Sigmoid colon (tissue), 7 donors: ENCODE results near the gene ZSCAN21. TPM values are rescaled to one million over a fixed set of nuclear protein-coding genes. Genes with fewer than 3 reads are reported as not detected.
A peak's percentile ranks its signal among the peaks of the same experiment; 100 is the strongest.

ENCODE experiments used
- DNase-seq: peaks from one replicate; pipeline ENCODE4 v3.0.0-alpha.2; 2019
- H3K27ac ChIP-seq, 4 donors: fragments of 200-600 bp; sonication (generic); one replicate each; pipeline ENCODE4 v1.5.1; 2016 to 2019; ENCODE audit warnings: mild to moderate bottlenecking in 1 of 4
- H3K27me3 ChIP-seq, 3 donors: fragments of 200-600 bp; sonication (generic); one replicate each; pipeline ENCODE4 v1.5.1; 2019; ENCODE audit warnings: mild to moderate bottlenecking in 1 of 3
- H3K36me3 ChIP-seq, 4 donors: fragments of 200-600 bp; sonication (generic); one replicate each; pipeline ENCODE4 v1.5.1; 2016 to 2019
- H3K4me1 ChIP-seq, 4 donors: fragments of 200-600 bp; sonication (generic); one replicate each; pipeline ENCODE4 v1.5.1; 2017 to 2019
- H3K4me3 ChIP-seq, 4 donors: fragments of 200-600 bp; sonication (generic); one replicate each; pipeline ENCODE4 v1.5.1; 2017 to 2019; ENCODE audit warnings: mild to moderate bottlenecking in 2 of 4, moderate library complexity in 1 of 4
- H3K9me3 ChIP-seq, 4 donors: fragments of 200-600 bp in 3 of 4; sonication (generic) in 3 of 4; one replicate each; pipeline versions ENCODE4 v1.5.1 to v1.6.1; 2013 to 2019
- EP300 ChIP-seq, 4 donors: sonication (generic); formaldehyde crosslinking; IDR thresholded peaks; one replicate each; pipeline ENCODE4 v1.6.1; 2017; ENCODE audit warnings: antibody characterized with exemption in 4 of 4
- POLR2A ChIP-seq, 2 donors: fragments of 450-650 bp; IDR thresholded peaks; one replicate each; pipeline ENCODE4 v1.6.1; 2016; ENCODE audit warnings: antibody characterized with exemption in 2 of 2, mild to moderate bottlenecking in 2 of 2, moderate library complexity in 2 of 2
- POLR2AphosphoS5 ChIP-seq, 4 donors: sonication (generic); formaldehyde crosslinking; IDR thresholded peaks; one replicate each; pipeline ENCODE4 v1.6.1; 2017; ENCODE audit warnings: antibody characterized with exemption in 4 of 4
- WGBS, 2 donors: extraction: QIAGEN DNeasy Blood & Tissue Kit; methylation state at CpG; one replicate each; pipeline ENCODE4 v1.1.7; 2013; 5-methylcytosine and 5-hydroxymethylcytosine counted together
- intact Hi-C: fragments of 100-400 bp; cut with DNase I; formaldehyde crosslinking; loops from one replicate; pipeline ENCODE4 v1.15.1; 2023
- polyA plus RNA-seq, 3 donors: library from polyadenylated mRNA; stranded (reverse); fragments of 200-250 nt; gene quantifications; one replicate each; pipeline ENCODE4 v1.2.3, GENCODE V29; 2013
- total RNA-seq, 4 donors: library from RNA; depleted of rRNA; stranded (reverse); fragments of >200 nt; gene quantifications; one replicate each; pipeline ENCODE4 v1.1.0, GENCODE V29; 2016
- TF ChIP-seq, protein P1 (sequence below), 4 experiments: fragments of 450-650 bp in 3 of 4; fragments of 200-600 bp in 1 of 4; IDR thresholded peaks; one replicate each; pipeline ENCODE4 v1.5.1; 2016 to 2019; ENCODE audit warnings: antibody characterized with exemption in 4 of 4, mild to moderate bottlenecking in 3 of 4, moderate library complexity in 2 of 4
- donor health status: healthy with polysubstance abuse.
- donor health status: Bipolar disorder and iron deficiency.
- donor health status: healthy.

Gene ZSCAN21
- total RNA-seq = 10 to 100 TPM; 14.7 to 21.8 (median 17.4) TPM
- polyA plus RNA-seq = 1 to 10 TPM; 4.2 to 4.3 (median 4.2) TPM

DNA sequence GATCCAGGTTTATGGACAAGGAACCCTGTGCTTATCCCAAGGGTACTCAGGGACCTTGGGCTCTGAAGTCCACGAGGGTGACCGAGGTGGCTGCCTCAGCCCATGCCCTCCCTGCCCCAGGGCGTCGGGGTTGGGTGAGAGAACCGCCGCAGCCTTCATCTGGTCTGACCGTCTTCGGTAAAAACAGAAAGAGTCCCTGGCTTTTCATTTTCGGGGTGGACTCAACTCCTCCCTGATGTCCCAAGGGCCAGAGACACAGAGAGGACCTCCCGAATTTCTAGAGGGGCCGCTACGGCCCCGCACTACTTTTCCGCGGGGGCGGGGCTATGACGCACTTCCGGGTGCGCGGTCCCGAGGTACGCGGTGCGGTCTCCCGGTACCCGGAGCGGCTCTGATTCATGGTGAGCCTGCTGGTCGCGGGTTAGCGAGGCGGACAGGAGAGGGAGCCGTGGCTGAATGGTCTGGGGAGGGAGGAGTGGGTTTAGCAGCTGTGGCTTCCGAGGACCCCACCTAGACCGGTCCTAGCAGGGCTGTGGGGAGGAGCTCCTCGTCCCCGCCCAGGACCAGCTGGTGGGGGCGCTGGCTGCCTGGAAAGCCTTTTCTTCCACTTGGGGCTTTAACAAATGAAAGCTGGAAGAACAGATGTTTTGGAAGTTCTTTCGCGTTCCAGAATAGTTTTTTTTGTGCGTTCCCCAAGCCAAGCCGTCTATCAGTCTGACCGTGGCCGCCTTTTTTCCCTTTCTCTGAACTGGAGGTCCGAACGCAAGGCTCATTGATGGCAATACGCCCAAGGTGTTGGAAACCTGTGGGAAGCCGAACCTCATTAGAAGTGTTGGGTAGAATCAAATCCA is at the start of gene ZSCAN21:
Gene ZSCAN21, plus strand, starts transcription at position 334 of the 851 bp plus-strand sequence. CDS start 7,233 bp downstream, outside the sequence.
- no peaks in the 10 kb centered on the region for H3K36me3 ChIP-seq
- no peaks in the 10 kb centered on the region for H3K27me3 ChIP-seq
- peaks cover 0 to 32% (median 20%) of the 10 kb centered on the region in 4 donors for H3K4me1 ChIP-seq
- DNase-seq = peak; percentile 93
- TF ChIP-seq, protein P1, sequence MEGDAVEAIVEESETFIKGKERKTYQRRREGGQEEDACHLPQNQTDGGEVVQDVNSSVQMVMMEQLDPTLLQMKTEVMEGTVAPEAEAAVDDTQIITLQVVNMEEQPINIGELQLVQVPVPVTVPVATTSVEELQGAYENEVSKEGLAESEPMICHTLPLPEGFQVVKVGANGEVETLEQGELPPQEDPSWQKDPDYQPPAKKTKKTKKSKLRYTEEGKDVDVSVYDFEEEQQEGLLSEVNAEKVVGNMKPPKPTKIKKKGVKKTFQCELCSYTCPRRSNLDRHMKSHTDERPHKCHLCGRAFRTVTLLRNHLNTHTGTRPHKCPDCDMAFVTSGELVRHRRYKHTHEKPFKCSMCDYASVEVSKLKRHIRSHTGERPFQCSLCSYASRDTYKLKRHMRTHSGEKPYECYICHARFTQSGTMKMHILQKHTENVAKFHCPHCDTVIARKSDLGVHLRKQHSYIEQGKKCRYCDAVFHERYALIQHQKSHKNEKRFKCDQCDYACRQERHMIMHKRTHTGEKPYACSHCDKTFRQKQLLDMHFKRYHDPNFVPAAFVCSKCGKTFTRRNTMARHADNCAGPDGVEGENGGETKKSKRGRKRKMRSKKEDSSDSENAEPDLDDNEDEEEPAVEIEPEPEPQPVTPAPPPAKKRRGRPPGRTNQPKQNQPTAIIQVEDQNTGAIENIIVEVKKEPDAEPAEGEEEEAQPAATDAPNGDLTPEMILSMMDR (IDR thresholded peaks at IDR 0.05) = no peak
- TF ChIP-seq POLR2AphosphoS5 (IDR thresholded peaks at IDR 0.05) = peak; percentile 90 to 97 (median 94)
- peak; percentile 80 to 85 for TF ChIP-seq POLR2A (IDR thresholded peaks at IDR 0.05)
- peak in 2 of 4 donors; percentile 28 to 35 for TF ChIP-seq EP300 (IDR thresholded peaks at IDR 0.05)
- H3K27ac ChIP-seq = peak within 1 kb of the TSS; percentile 90 to 98 (median 98)
- intact Hi-C loops = loop anchor here (1.0 to 5.0 kb wide), 3 partner anchors 32 to 51 kb away; partner anchors contain the start of genes ZKSCAN1 and ZNF3
- H3K9me3 ChIP-seq = no peaks in the 10 kb centered on the region
- H3K4me3 ChIP-seq = peak within 1 kb of the TSS; percentile 65 to 94 (median 90)
- 1% methylated on average over 47 of the region's 47 CpGs for WGBS, 2 donors

DNA sequence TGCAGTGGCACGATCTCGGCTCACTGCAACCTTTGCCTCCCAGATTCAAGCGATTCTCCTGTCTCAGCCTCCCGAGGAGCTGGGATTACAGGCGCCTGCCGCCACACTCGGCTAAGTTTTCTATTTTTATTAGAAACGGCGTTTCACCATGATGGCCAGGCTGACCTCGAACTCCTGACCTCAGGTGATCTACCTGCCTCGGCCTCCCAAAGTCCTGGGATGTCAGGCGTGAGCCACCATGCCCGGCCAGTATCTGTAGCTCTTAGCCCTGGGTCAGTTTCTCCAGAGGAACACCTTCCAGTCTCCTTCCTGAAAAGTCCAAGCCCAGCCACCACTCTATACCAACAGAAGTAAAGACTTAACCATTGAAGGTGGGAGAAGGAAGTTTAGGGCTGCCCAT is 49.3 kb upstream of the ZSCAN21 start:
- Histone ChIP-seq H3K36me3 (no peaks in the 10 kb centered on the region), H3K27me3 (no peaks in the 10 kb centered on the region), H3K4me1 (peaks cover 0 to 14% (median 2%) of the 10 kb centered on the region in 4 donors), H3K9me3 (no peaks in the 10 kb centered on the region), H3K27ac (no peak overlapping the region), H3K4me3 (no peak overlapping the region)
- no peak for TF ChIP-seq EP300 (IDR thresholded peaks at IDR 0.05)
- TF ChIP-seq, protein P1 (IDR thresholded peaks at IDR 0.05) = no peak
- no peak for TF ChIP-seq POLR2A (IDR thresholded peaks at IDR 0.05)
- no peak for TF ChIP-seq POLR2AphosphoS5 (IDR thresholded peaks at IDR 0.05)
- intact Hi-C loops = no loop called here
- 44 to 82% methylated on average over 13 of the region's 13 CpGs for WGBS, 2 donors
- DNase-seq = peak; percentile 12

DNA sequence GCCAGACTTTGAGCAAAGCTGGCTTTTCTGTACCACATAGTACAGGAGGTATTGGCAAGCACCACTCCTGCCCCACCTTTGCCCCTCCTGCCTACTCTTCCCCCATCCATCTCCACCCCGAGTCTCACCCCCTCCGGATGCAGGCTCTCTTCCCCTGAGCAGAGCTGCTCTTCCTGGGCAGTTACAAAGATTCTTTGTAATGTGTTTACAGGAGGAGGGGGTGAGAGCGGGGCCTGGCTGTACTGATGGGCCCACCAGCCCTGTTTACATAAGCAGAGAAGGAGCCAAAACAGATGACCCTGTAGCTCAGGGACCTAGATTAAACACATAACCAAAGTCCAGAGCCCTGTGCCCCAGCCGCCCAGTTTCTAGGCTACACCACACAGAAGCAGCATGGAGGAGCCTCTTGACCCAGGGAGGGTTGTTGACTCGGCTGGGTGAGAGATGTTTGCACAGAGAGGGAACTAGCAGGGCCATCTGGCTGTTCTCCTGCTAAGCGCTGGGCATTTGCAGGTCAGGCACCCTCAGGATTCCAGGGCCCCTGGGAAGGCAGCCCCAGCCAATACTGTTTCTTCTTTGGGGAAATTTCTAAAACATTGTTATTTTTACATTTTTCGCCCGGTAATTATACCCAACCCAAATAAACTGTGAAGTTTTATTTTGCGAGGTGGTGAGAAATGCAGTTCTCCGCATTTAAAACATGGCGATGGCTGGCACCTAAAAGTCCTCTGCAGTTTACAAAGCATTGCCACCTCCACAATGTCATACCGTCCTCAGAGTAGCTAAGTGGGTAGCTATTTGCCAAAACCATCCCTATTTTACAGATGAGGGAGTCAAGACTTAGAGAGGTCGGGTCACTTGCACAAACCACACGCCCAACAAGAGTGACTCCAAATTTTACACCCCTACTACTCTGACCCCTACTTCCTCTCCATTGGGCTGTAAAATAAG is 45.6 kb upstream of the ZSCAN21 start:
- no peaks in the 10 kb centered on the region for H3K27me3 ChIP-seq
- no peak overlapping the region for H3K4me3 ChIP-seq
- H3K27ac ChIP-seq = no peak overlapping the region
- no peaks in the 10 kb centered on the region for H3K36me3 ChIP-seq
- TF ChIP-seq POLR2A (IDR thresholded peaks at IDR 0.05) (no peak), EP300 (IDR thresholded peaks at IDR 0.05) (no peak), POLR2AphosphoS5 (IDR thresholded peaks at IDR 0.05) (no peak)
- TF ChIP-seq, protein P1 (IDR thresholded peaks at IDR 0.05) = no peak
- peak; percentile 25 for DNase-seq
- no peaks in the 10 kb centered on the region for H3K9me3 ChIP-seq
- 14 to 48% methylated on average over 14 of the region's 14 CpGs for WGBS, 2 donors
- no peaks in the 10 kb centered on the region for H3K4me1 ChIP-seq
- intact Hi-C loops = no loop called here

DNA sequence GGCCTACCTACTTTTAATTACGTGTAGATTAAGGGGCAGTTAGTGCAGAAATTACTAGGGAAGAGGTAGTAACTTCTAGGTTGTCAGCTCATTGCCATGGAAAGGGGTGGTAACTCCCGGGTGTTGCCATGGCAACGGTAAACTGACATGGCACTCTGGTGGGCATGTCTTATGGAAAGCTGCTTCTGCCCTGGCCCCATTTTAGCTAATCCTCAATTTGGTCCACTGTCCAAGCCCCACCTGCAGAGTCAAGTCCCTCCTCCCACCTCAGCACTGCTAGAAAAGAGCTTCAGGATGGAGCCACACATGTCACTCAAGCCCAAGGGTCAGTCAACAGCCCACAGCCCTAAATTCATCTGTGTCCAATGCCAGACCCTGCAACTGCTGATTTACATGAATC is 41.7 kb upstream of the ZSCAN21 start:
- H3K36me3 ChIP-seq = no peaks in the 10 kb centered on the region
- DNase-seq = no peak
- intact Hi-C loops = no loop called here
- H3K27ac ChIP-seq = no peak overlapping the region
- 12 to 74% methylated on average over 3 of the region's 3 CpGs for WGBS, 2 donors
- H3K4me1 ChIP-seq = no peaks in the 10 kb centered on the region
- TF ChIP-seq POLR2A (IDR thresholded peaks at IDR 0.05) (no peak), POLR2AphosphoS5 (IDR thresholded peaks at IDR 0.05) (no peak), EP300 (IDR thresholded peaks at IDR 0.05) (no peak)
- no peaks in the 10 kb centered on the region for H3K27me3 ChIP-seq
- no peaks in the 10 kb centered on the region for H3K9me3 ChIP-seq
- H3K4me3 ChIP-seq = no peak overlapping the region
